PC-3 (cell line): Measurements from ENCODE around the gene BRIP1. TPM values are rescaled to one million over a fixed set of nuclear protein-coding genes. Genes with fewer than 3 reads are reported as not detected.

Source experiments
- ATAC-seq: fragments of 200-7000 bp; cut with Tn5 transposase; 2 replicates; pipeline ENCODE4 v1.9.1; 2020; ENCODE audit warnings: mild to moderate bottlenecking, moderate library complexity
- BruUV-seq: library from RNA; stranded (reverse); fragments of 400-500 nt; replicated peaks from 2 replicates; lab custom pipeline; 2021; lab: Mats Ljungman, UMichigan
- CTCF ChIA-PET: fragments of 300-600 bp; sonication (Branson Sonifier 250); formaldehyde crosslinking; loops from one replicate; lab custom pipeline; 2022; ENCODE audit warnings: antibody characterized with exemption; lab: Charles Lee
- POLR2A ChIA-PET: fragments of 300-600 bp; sonication (Branson Sonifier 250); formaldehyde crosslinking; loops from one replicate; lab custom pipeline; 2022; ENCODE audit warnings: antibody characterized with exemption; ENCODE audit not compliant: unreplicated experiment; lab: Charles Lee
- DNase-seq: peaks from one replicate; pipeline ENCODE4 v3.0.0-alpha.2; 2015
- H2AFZ ChIP-seq: fragments of 300-600 bp; sonication (generic); 2 replicates; pipeline ENCODE4 v1.6.0; 2016; ENCODE audit warnings: antibody characterized with exemption, low read length
- H3F3A ChIP-seq: fragments of 300-600 bp; sonication (generic); one replicate; pipeline ENCODE4 v1.6.0; 2017; ENCODE audit warnings: antibody characterized with exemption, low read length, control low read depth, mild to moderate bottlenecking; ENCODE audit not compliant: unreplicated experiment
- H3K27ac ChIP-seq: fragments of 300-600 bp; sonication (generic); 2 replicates; pipeline ENCODE4 v1.5.1; 2016; ENCODE audit warnings: mild to moderate bottlenecking, low read length
- H3K27me3 ChIP-seq: fragments of 300-600 bp; sonication (generic); 2 replicates; pipeline ENCODE4 v1.6.1; 2016; ENCODE audit warnings: low read length, mixed read lengths
- H3K36me3 ChIP-seq: fragments of 300-600 bp; sonication (generic); 2 replicates; pipeline ENCODE4 v1.6.1; 2016; ENCODE audit warnings: low read depth, mixed run types, low read length, mixed read lengths
- H3K4me1 ChIP-seq: fragments of 300-600 bp; sonication (generic); 2 replicates; pipeline ENCODE4 v1.5.1; 2016; ENCODE audit warnings: low read length; ENCODE audit not compliant: insufficient read depth
- H3K4me2 ChIP-seq: fragments of 300-600 bp; sonication (generic); 2 replicates; pipeline ENCODE4 v1.6.0; 2016; ENCODE audit warnings: low read length
- H3K4me3 ChIP-seq: fragments of 300-600 bp; sonication (generic); 2 replicates; pipeline ENCODE4 v1.5.1; 2016; ENCODE audit warnings: mild to moderate bottlenecking, low read length, mixed read lengths
- H3K79me2 ChIP-seq: fragments of 300-600 bp; sonication (generic); 2 replicates; pipeline ENCODE4 v1.6.1; 2017; ENCODE audit warnings: low read length, mixed read lengths
- H3K9ac ChIP-seq: fragments of 300-600 bp; sonication (generic); 2 replicates; pipeline ENCODE4 v1.6.0; 2016; ENCODE audit warnings: mild to moderate bottlenecking, low read length
- H3K9me2 ChIP-seq: fragments of 300-600 bp; sonication (generic); replicated peaks from 2 replicates; pipeline ENCODE4 v1.6.1; 2016; ENCODE audit warnings: mixed run types, low read length, mixed read lengths
- H3K9me3 ChIP-seq: fragments of 300-600 bp; sonication (generic); 2 replicates; pipeline ENCODE4 v1.6.1; 2016; ENCODE audit warnings: low read length, mixed read lengths
- H4K20me1 ChIP-seq: fragments of 300-600 bp; sonication (generic); 2 replicates; pipeline ENCODE4 v1.6.1; 2016; ENCODE audit warnings: low read length, mixed read lengths
- CTCF ChIP-seq: fragments of 300-600 bp; sonication (generic); conservative IDR thresholded peaks from 2 replicates; pipeline ENCODE4 v1.5.1; 2017; ENCODE audit warnings: antibody characterized with exemption, low read depth, mild to moderate bottlenecking, low read length
- EZH2 ChIP-seq: fragments of 300-600 bp; sonication (generic); IDR thresholded peaks from one replicate; pipeline ENCODE4 v1.6.1; 2017; ENCODE audit warnings: antibody characterized with exemption, mild to moderate bottlenecking, low read length; ENCODE audit not compliant: unreplicated experiment
- EZH2phosphoT487 ChIP-seq: fragments of 300-600 bp; sonication (generic); IDR thresholded peaks from 2 replicates; pipeline ENCODE4 v1.6.1; 2018; ENCODE audit warnings: mild to moderate bottlenecking, antibody characterized with exemption, low read length, borderline replicate concordance
- intact Hi-C: fragments of 100-400 bp; cut with micrococcal nuclease; formaldehyde crosslinking; loops from 2 replicates; pipeline ENCODE4 v1.9.0; 2023
- total RNA-seq: library from RNA; depleted of rRNA; stranded (reverse); fragments of >200 nt; gene quantifications from 2 replicates; pipeline ENCODE4 v1.2.3, GENCODE V29; 2014

The BRIP1 gene
- total RNA-seq, 1 experiment from 2014 or later, result 21.1 TPM

DNA sequence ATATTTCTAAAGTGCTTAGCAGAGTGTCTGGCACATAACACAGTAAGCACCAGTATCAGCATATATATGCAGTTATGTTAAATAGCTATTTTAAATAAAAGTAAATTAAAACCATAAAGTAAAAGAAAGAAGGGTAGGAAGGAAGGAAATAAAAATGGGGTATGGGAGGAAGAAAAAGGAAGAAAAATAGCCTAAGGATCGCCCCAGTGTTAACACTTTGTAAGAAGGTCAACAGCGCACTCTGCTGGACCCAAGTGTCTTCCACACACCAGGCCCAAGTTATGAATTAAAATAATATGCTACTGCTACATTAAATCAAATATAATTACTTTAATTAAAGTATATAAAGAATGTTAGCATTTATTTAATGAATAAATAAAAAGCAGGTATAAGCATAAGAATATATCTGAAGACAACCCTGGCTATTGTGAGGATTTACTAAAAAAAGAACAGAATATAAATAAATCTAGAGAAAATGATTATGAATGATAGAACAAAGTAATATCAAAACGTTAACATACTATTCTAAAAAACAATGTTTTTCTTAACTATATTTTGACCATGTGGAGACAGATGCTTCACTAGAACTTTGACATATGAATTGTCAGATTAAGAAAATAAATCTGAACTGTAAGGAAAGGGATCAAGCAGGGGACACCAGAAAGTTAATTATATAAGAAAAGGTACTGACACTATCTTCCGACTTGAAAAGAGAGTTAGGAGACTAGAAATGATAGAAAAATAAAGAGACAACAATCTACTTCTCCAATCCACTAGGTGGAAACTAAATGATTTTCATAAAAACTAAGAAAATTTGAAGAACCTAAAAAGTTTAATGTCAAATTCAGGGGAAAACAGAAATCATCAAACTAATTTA lies 25.9 kb downstream of the BRIP1 start:
- BruUV-seq, result no TSS peak
- intact Hi-C loops, result loop anchor here (1.0 to 2.0 kb wide), 5 partner anchors 150 to 425 kb away; no protein-coding TSS in a partner anchor
- POLR2A ChIA-PET, result no interaction called here

DNA sequence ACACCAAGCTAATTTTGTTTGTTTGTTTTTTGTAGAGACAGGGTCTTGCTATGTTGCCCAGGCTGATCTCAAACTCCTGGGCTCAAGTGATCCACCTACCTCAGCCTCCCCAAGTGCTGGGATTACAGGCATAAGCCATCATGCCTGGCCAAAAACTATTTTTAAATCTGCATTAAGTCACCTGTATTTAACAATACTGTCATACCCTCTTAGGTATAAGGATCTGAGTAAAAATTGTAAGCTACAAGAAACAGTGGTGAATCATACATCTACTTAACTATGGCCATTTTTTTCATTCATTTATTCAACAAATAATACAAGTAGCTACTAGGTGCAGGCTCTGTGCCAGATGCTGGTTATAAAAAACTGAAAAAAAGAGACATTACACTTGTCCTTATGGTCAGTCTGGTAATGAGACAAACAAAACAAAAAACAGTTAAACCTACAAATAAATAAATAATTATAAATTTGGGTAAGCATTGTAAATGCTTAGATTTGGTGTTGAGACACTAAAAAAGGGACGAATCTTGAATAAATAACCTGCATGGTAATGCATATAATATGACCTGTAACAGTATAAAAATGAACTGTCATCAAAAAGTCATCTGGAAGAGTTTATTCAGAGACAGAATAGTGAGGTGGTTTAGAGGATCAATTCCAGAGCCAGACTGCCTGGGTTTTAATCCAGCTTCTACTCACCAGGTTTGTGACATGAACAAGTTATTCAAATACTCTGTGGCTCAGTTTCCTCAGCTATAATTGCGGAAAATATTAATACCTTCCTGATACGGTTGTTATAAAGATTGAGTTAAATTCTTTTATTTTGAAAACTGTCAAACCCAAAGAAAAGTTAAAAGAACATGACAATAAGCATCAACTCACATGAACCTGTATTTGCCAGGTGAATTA lies 26.8 kb downstream of the BRIP1 start:
- H3K4me2 ChIP-seq, result no peak overlapping the region
- peaks cover 4% of the 10 kb centered on the region; the same call in 1 of the 2 replicates for H3K36me3 ChIP-seq
- H2AFZ ChIP-seq, result no peak overlapping the region
- no peak overlapping the region for H3K4me3 ChIP-seq
- ATAC-seq (peak; percentile 59), DNase-seq (peak; percentile 26)
- no peaks in the 10 kb centered on the region for H3K9me2 ChIP-seq
- no peaks in the 10 kb centered on the region for H3K27me3 ChIP-seq
- H3K9me3 ChIP-seq, result no peaks in the 10 kb centered on the region
- no peaks in the 10 kb centered on the region for H3F3A ChIP-seq
- no peak overlapping the region for H3K9ac ChIP-seq
- no peaks in the 10 kb centered on the region for H4K20me1 ChIP-seq
- BruUV-seq, result no TSS peak
- ChIA-PET POLR2A (no interaction called here), CTCF (interaction anchor here (0.5 to 1.4 kb wide), 13 partner anchors 55 to 445 kb away, joined by 3 to 32 read pairs (median 3); no protein-coding TSS in a partner anchor)
- H3K4me1 ChIP-seq, result peaks cover 30% of the 10 kb centered on the region
- TF ChIP-seq EZH2phosphoT487 (no peak), EZH2 (no peak), CTCF (no peak)
- H3K79me2 ChIP-seq, result no peaks in the 10 kb centered on the region
- intact Hi-C loops, result loop anchor here (1.0 to 2.0 kb wide), 5 partner anchors 149 to 424 kb away; no protein-coding TSS in a partner anchor
- H3K27ac ChIP-seq, result no peak overlapping the region

More for the DNA sequence above, 25.9 kb downstream of the BRIP1 start:
- Histone ChIP-seq H3K27ac (no peak overlapping the region), H3K4me2 (no peak overlapping the region), H2AFZ (no peak overlapping the region), H3K4me3 (no peak overlapping the region), H3K9me3 (no peaks in the 10 kb centered on the region), H3K27me3 (no peaks in the 10 kb centered on the region), H3F3A (no peaks in the 10 kb centered on the region), H3K36me3 (peaks cover 4% of the 10 kb centered on the region; the same call in 1 of the 2 replicates), H3K9ac (no peak overlapping the region), H4K20me1 (no peaks in the 10 kb centered on the region), H3K4me1 (peaks cover 30% of the 10 kb centered on the region), H3K9me2 (no peaks in the 10 kb centered on the region), H3K79me2 (no peaks in the 10 kb centered on the region)
- ATAC-seq (peak; percentile 63), DNase-seq (peak; percentile 85)
- peak; percentile 82 for TF ChIP-seq CTCF
- TF ChIP-seq EZH2phosphoT487, result no peak
- no peak for TF ChIP-seq EZH2
- CTCF ChIA-PET, result interaction anchor here (0.6 to 1.4 kb wide), 4 partner anchors 201 to 425 kb away, joined by 3 to 32 read pairs (median 6); no protein-coding TSS in a partner anchor
